GM19025 (cell line): ENCODE results near the gene ADAM12.

Experiments
- ATAC-seq: cut with Tn5 transposase; IDR thresholded peaks from one replicate; pipeline ENCODE4 v1.9.1; 2021; ENCODE audit warnings: mild to moderate bottlenecking, low read depth, moderate library complexity; ENCODE audit not compliant: unreplicated experiment

The ADAM12 gene

GRCh38 chr10:126042354-126042753 is 345.9 kb downstream of the ADAM12 start:
- no peak for ATAC-seq

DNA sequence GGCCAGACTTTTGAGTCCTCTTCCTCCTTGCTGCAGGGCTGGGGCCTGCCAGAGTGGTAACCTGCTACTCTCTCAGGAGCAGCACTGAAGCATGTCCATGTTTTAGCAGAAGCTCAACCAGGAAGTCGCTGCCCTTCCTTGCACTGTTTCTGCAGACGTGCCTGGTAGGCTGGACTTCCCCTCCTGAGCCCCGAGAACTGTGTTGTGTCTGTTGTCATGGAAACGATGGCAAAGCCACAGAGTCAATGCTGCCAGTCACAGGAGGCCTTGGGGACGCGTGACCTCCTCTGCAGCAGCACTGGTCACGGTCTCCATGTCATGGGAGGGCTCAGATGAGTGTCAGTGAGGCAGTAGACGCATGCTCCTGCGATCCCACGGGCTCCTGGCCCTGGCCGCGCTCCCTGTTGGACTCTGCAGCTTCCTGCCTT is 346.5 kb downstream of the ADAM12 start:
- ATAC-seq: peak; percentile 100

- ATAC-seq: no peak
These were observed 347.2 kb downstream of the ADAM12 start for GRCh38 chr10:126041117-126041516.

- no peak for ATAC-seq
These were observed 350.3 kb downstream of the ADAM12 start for GRCh38 chr10:126037946-126038345.

GRCh38 chr10:126036515-126036914 is 351.8 kb downstream of the ADAM12 start:
- ATAC-seq: no peak

DNA sequence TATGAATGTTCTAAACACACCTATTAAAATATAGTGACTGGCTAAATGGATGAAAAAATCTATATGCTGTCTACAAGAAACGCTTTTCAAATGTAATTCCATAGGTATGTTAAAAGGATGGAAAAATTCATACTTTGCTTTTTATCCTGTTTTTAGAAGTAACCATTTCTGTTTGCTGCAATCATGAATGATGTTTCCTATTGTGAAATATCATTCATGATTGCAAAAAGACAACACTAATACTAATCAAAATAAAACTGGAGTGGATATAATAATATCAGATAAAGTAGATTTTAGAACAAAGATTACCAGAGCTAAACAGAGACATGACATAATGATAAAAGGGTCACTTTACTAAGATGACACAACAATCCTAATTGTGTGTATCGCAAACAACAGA is 353.7 kb downstream of the ADAM12 start:
- no peak for ATAC-seq

- no peak for ATAC-seq
These were observed 358.3 kb downstream of the ADAM12 start for GRCh38 chr10:126029999-126030398.

GRCh38 chr10:126027692-126028091 is 360.6 kb downstream of the ADAM12 start:
- ATAC-seq: no peak

GRCh38 chr10:126022841-126023240 is 365.4 kb downstream of the ADAM12 start:
- no peak for ATAC-seq

GRCh38 chr10:126021833-126022500 is 366.3 kb downstream of the ADAM12 start:
- ATAC-seq: no peak

- ATAC-seq: no peak
These were observed 370.2 kb downstream of the ADAM12 start for GRCh38 chr10:126017961-126018560.

DNA sequence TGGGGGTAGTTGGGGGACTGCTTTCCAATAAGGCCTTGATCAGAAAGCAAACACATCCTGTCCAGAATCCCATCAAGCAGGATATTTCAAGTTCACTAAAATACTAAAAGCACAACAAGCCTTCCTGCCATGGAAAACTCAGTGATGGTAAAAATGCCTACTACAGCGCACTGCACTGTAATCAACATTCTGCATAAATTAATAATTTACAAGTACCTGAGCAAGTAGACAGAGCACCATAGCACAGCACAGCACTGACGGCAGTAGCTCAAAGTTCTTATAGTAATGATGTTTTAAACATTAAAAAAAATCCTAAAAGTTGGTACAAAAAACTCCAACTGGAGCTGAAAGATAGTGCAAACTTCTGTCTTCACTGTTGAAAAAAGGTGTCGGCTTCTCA is 371.4 kb downstream of the ADAM12 start:
- ATAC-seq: no peak

- no peak for ATAC-seq
These were observed 372.0 kb downstream of the ADAM12 start for GRCh38 chr10:126016156-126016805.

GRCh38 chr10:126015413-126015812 is 372.9 kb downstream of the ADAM12 start:
- no peak for ATAC-seq

DNA sequence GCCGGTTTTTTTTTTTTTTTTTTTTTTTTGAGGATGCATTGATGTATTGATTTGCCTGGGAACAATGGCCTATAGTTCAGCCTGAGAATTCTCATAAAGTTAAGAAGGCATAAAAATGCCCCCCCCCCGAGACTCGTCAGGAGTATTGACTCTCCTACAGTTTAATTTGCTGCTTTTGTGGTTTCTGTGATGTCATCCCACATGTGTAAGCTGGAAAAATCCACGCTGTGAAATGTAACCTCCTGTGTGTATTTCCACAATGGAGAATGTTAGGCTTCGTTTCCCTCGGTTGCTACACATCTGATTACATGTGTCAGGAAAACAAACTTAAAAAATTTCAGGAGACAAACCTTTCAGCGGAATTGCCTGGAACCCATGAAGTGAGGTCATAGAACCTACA is 374.0 kb downstream of the ADAM12 start:
- no peak for ATAC-seq

DNA sequence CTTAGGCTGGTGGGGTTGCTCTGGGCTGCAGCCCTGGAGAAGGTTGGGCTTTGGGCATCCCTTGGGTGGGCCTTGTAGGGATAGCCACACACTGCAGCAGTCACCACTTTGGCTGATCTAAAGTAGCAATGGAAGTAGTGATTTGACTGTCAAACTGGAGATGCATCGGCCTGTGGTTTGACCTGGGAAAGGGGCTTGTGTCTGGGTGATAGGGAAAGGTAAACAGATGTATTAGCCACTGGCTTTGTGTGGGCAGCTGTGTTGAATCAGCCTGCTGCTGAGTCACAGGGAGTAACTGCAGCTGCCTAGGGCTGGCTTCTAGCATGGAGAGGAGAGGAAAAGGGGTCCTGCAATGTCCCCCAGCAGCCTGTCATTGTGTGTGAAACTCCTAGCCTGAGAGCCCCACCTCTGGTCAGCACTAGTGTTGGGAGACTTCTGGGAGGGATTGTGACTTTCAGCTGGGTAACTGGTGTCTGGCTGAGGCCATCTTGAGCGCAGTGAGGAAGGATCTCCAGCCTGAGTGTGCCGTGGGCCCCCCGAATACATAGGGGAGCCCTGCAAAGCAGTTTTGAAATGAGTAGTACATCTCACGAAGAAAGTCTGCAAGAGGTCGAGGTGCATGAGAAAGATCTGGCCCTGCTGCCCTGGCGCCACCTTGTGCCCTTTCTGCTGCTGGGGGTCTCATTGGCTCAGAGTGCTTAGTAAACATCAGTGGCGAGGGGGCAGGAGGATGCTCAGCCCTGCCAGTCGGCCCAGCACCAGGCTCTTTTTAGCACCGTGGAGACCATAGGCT is 374.6 kb downstream of the ADAM12 start:
- ATAC-seq: no peak

DNA sequence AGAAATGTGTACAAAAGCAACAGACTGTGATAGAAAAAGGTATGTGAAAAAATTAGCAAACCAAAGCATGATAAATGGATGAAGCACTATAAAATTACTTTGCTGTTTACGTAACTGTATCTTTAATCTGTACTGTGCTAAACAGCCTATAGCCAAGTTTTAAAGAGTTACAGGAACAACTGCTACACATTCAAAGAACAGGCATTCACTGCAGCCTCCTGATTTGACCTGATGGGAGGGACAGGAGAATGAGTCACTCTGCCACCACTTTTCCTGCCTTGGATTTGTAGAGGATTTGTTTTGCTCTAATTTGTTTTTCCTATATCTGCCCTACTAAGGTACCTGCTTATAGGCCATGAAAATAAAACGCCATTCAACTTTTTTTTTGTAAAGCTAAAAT is 375.8 kb downstream of the ADAM12 start:
- no peak for ATAC-seq

DNA sequence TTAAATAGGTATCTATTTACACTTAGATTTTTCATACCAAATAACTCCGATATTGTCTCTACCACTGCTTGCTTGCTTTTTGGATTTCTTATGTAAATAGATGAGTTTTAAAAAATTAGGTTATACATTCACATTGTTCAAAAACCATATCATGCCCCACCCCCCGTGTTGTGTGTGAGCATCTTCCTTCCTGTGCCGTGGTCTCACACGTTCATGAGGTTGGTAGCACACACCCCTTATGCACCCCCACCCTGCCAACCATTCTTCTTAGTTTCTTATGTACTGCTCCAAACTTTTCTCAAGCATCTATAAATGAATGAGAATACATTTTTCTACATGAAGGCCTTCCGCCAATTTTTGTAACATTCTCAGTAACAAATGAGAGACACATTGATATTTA is 376.3 kb downstream of the ADAM12 start:
- no peak for ATAC-seq

GRCh38 chr10:126009650-126010049 is 378.6 kb downstream of the ADAM12 start:
- ATAC-seq: no peak

DNA sequence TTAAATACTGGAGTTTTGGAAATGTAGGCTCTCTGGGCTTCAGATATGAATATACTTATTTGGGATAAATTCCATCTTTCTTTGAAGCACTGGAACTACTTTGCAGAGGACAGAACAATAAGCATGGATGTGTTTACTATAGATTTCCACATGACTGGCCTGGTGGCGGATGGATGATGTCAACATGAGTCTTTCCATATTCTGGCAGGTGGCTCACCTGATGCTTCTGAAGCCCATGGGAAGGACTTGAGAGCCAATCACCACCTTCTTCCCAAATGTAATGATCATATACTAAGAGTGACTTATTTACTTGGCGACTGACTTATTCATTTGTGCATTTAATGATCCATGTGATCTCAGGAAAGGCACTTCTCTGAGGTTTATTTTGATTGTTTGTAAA is 381.4 kb downstream of the ADAM12 start:
- no peak for ATAC-seq

GRCh38 chr10:126006264-126006663 is 382.0 kb downstream of the ADAM12 start:
- ATAC-seq: no peak
